CD8-positive, alpha-beta memory T cell (primary cell): Measurements from ENCODE around the gene IPO8. TPM values are rescaled to one million over a fixed set of nuclear protein-coding genes. Genes with fewer than 3 reads are reported as not detected.

Experiments used
- CTCF ChIA-PET: fragments of 350-600 bp; sonication (Branson Sonifier 250); formaldehyde crosslinking; loops from one replicate; lab custom pipeline; 2021; ENCODE audit warnings: antibody characterized with exemption; lab: Charles Lee
- POLR2A ChIA-PET: fragments of 350-600 bp; sonication (Branson Sonifier 250); formaldehyde crosslinking; loops from one replicate; lab custom pipeline; 2021; ENCODE audit warnings: antibody characterized with exemption; lab: Charles Lee
- DNase-seq, 5 donors: peaks; one replicate each; pipeline versions ENCODE4 v3.0.0 to v3.0.0-alpha.2; 2020 to 2022; ENCODE audit warnings: mixed read lengths in 1 of 5
- H3K27ac ChIP-seq: one replicate; pipeline ENCODE4 v1.7.0; 2013; ENCODE audit warnings: low read depth, mild to moderate bottlenecking, low read length, moderate library complexity
- H3K27me3 ChIP-seq: 2 replicates; pipeline ENCODE4 v1.7.0; 2013; ENCODE audit warnings: low read length, mild to moderate bottlenecking; ENCODE audit not compliant: insufficient read depth, poor library complexity, severe bottlenecking
- H3K36me3 ChIP-seq: 2 replicates; pipeline ENCODE4 v1.7.0; 2013; ENCODE audit warnings: mild to moderate bottlenecking, low read length, moderate library complexity; ENCODE audit not compliant: insufficient read depth
- H3K4me1 ChIP-seq: 2 replicates; pipeline ENCODE4 v1.7.0; 2013; ENCODE audit warnings: mild to moderate bottlenecking, low read length, moderate library complexity; ENCODE audit not compliant: insufficient read depth
- H3K4me3 ChIP-seq: 2 replicates; pipeline ENCODE4 v1.7.0; 2013; ENCODE audit warnings: mild to moderate bottlenecking, low read length
- H3K9me3 ChIP-seq: 2 replicates; pipeline ENCODE4 v1.7.0; 2013; ENCODE audit warnings: mild to moderate bottlenecking, low read length
- H3K27ac Mint-ChIP-seq, 8 donors: one replicate each; pipeline ENCODE4 v1.8.0; 2020 to 2021; ENCODE audit warnings: mixed read lengths in 8 of 8, mild to moderate bottlenecking in 6 of 8, inconsistent platforms in 3 of 8, moderate library complexity in 3 of 8
- H3K27me3 Mint-ChIP-seq, 2 donors: one replicate each; pipeline ENCODE4 v1.8.0; 2020 to 2021; ENCODE audit warnings: mixed read lengths in 2 of 2, mild to moderate bottlenecking in 1 of 2, moderate library complexity in 1 of 2
- H3K36me3 Mint-ChIP-seq, 3 donors: one replicate each; pipeline ENCODE4 v1.8.0; 2020 to 2021; ENCODE audit warnings: mixed read lengths in 3 of 3, inconsistent platforms in 1 of 3, mild to moderate bottlenecking in 1 of 3
- H3K4me1 Mint-ChIP-seq, 3 donors: one replicate each; pipeline ENCODE4 v1.8.0; 2020 to 2021; ENCODE audit warnings: mixed read lengths in 3 of 3, inconsistent platforms in 1 of 3, mild to moderate bottlenecking in 1 of 3
- H3K4me3 Mint-ChIP-seq, 7 donors: one replicate each; pipeline ENCODE4 v1.8.0; 2020 to 2021; ENCODE audit warnings: mixed read lengths in 7 of 7, mild to moderate bottlenecking in 6 of 7, moderate library complexity in 4 of 7, inconsistent platforms in 2 of 7
- H3K9me3 Mint-ChIP-seq, 5 donors: one replicate each; pipeline ENCODE4 v1.8.0; 2020 to 2022; ENCODE audit warnings: mixed read lengths in 5 of 5, mild to moderate bottlenecking in 3 of 5, moderate library complexity in 2 of 5, inconsistent platforms in 1 of 5
- polyA plus RNA-seq: library from polyadenylated mRNA; unstranded; fragments of 300-500 nt; fragmentation: Illumina TruSeq; gene quantifications from one replicate; pipeline ENCODE4 v1.2.3, GENCODE V29; 2021
- total RNA-seq, 2 experiments: library from RNA; stranded (reverse); gene quantifications; one replicate each; pipeline ENCODE4 v1.2.3, GENCODE V29; 2021

The IPO8 gene
- total and polyA plus RNA-seq, 3 experiments from 2014 or later = 14.8 to 52.9 (median 50.8) TPM

GRCh38 chr12:30726647-30727046 is 31.0 kb upstream of the IPO8 start:
- H3K4me1 Mint-ChIP-seq = peaks cover 6 to 12% (median 7%) of the 10 kb centered on the region in 3 donors
- H3K9me3 Mint-ChIP-seq = no peaks in the 10 kb centered on the region
- ChIA-PET POLR2A (no interaction called here), CTCF (no interaction called here)
- H3K36me3 Mint-ChIP-seq = peaks cover 13 to 83% (median 38%) of the 10 kb centered on the region in 3 donors
- H3K27ac ChIP-seq = no peak overlapping the region
- no peaks in the 10 kb centered on the region for H3K36me3 ChIP-seq
- H3K4me3 ChIP-seq = no peak overlapping the region
- no peak overlapping the region for H3K27ac Mint-ChIP-seq
- DNase-seq = no peak
- no peaks in the 10 kb centered on the region for H3K9me3 ChIP-seq
- H3K27me3 Mint-ChIP-seq = no peaks in the 10 kb centered on the region
- no peak overlapping the region for H3K4me3 Mint-ChIP-seq
- H3K4me1 ChIP-seq = no peaks in the 10 kb centered on the region
- H3K27me3 ChIP-seq = no peaks in the 10 kb centered on the region

GRCh38 chr12:30725739-30726138 is 30.1 kb upstream of the IPO8 start:
- H3K4me3 Mint-ChIP-seq = no peak overlapping the region
- H3K27ac Mint-ChIP-seq = peak overlapping the region in 1 of 8 donors; percentile 71
- H3K4me3 ChIP-seq = no peak overlapping the region
- H3K4me1 Mint-ChIP-seq = peaks cover 6 to 12% (median 7%) of the 10 kb centered on the region in 3 donors
- peaks cover 5% of the 10 kb centered on the region for H3K36me3 ChIP-seq
- H3K27me3 ChIP-seq = no peaks in the 10 kb centered on the region
- H3K4me1 ChIP-seq = no peaks in the 10 kb centered on the region
- no peaks in the 10 kb centered on the region for H3K9me3 Mint-ChIP-seq
- H3K36me3 Mint-ChIP-seq = peaks cover 13 to 82% (median 37%) of the 10 kb centered on the region in 3 donors
- no peak overlapping the region for H3K27ac ChIP-seq
- DNase-seq = no peak
- no peaks in the 10 kb centered on the region for H3K9me3 ChIP-seq
- POLR2A ChIA-PET = no interaction called here
- no peaks in the 10 kb centered on the region for H3K27me3 Mint-ChIP-seq
- CTCF ChIA-PET = interaction anchor here (1.6 kb wide), 1 partner anchor 23 kb away, joined by 3 read pairs; no protein-coding TSS in a partner anchor

- Mint-ChIP-seq H3K27me3 (no peaks in the 10 kb centered on the region), H3K9me3 (no peaks in the 10 kb centered on the region), H3K4me3 (no peak overlapping the region), H3K36me3 (peaks cover 6 to 81% (median 33%) of the 10 kb centered on the region in 3 donors), H3K27ac (no peak overlapping the region), H3K4me1 (no peaks in the 10 kb centered on the region)
- peaks cover 14% of the 10 kb centered on the region for H3K36me3 ChIP-seq
- DNase-seq = no peak
- POLR2A ChIA-PET = no interaction called here
- H3K4me3 ChIP-seq = no peak overlapping the region
- no peak overlapping the region for H3K27ac ChIP-seq
- H3K27me3 ChIP-seq = no peaks in the 10 kb centered on the region
- no peaks in the 10 kb centered on the region for H3K4me1 ChIP-seq
- CTCF ChIA-PET = no interaction called here
- H3K9me3 ChIP-seq = no peaks in the 10 kb centered on the region
Observed at GRCh38 chr12:30719060-30719459, 23.4 kb upstream of the IPO8 start.

GRCh38 chr12:30707613-30708342 is 12.1 kb upstream of the IPO8 start:
- Histone ChIP-seq H3K4me1 (no peaks in the 10 kb centered on the region), H3K9me3 (no peaks in the 10 kb centered on the region), H3K36me3 (no peaks in the 10 kb centered on the region), H3K4me3 (no peak overlapping the region), H3K27ac (no peak overlapping the region), H3K27me3 (no peaks in the 10 kb centered on the region)
- H3K9me3 Mint-ChIP-seq = no peaks in the 10 kb centered on the region
- ChIA-PET POLR2A (interaction anchor here (0.8 kb wide), 1 partner anchor 14 kb away, joined by 3 read pairs; no protein-coding TSS in a partner anchor), CTCF (interaction anchor here (1.2 kb wide), 1 partner anchor 49 kb away, joined by 3 read pairs; no protein-coding TSS in a partner anchor)
- no peak for DNase-seq
- peaks cover 0 to 36% (median 9%) of the 10 kb centered on the region in 3 donors for H3K36me3 Mint-ChIP-seq
- no peak overlapping the region for H3K27ac Mint-ChIP-seq
- H3K4me3 Mint-ChIP-seq = no peak overlapping the region
- H3K27me3 Mint-ChIP-seq = no peaks in the 10 kb centered on the region
- H3K4me1 Mint-ChIP-seq = no peaks in the 10 kb centered on the region

- H3K36me3 ChIP-seq = no peaks in the 10 kb centered on the region
- H3K27me3 Mint-ChIP-seq = no peaks in the 10 kb centered on the region
- H3K9me3 ChIP-seq = no peaks in the 10 kb centered on the region
- no peak for DNase-seq
- H3K27ac Mint-ChIP-seq = no peak overlapping the region
- POLR2A ChIA-PET = no interaction called here
- no peaks in the 10 kb centered on the region for H3K9me3 Mint-ChIP-seq
- H3K4me1 ChIP-seq = no peaks in the 10 kb centered on the region
- no peak overlapping the region for H3K4me3 Mint-ChIP-seq
- CTCF ChIA-PET = no interaction called here
- H3K27ac ChIP-seq = no peak overlapping the region
- peaks cover 0 to 26% (median 6%) of the 10 kb centered on the region in 3 donors for H3K36me3 Mint-ChIP-seq
- no peaks in the 10 kb centered on the region for H3K27me3 ChIP-seq
- no peaks in the 10 kb centered on the region for H3K4me1 Mint-ChIP-seq
- no peak overlapping the region for H3K4me3 ChIP-seq
Observed at GRCh38 chr12:30706476-30706875, 10.8 kb upstream of the IPO8 start.

- Histone ChIP-seq H3K27ac (no peak overlapping the region), H3K4me3 (no peak overlapping the region), H3K4me1 (peaks cover 6% of the 10 kb centered on the region), H3K36me3 (no peaks in the 10 kb centered on the region), H3K9me3 (no peaks in the 10 kb centered on the region), H3K27me3 (no peaks in the 10 kb centered on the region)
- Mint-ChIP-seq H3K4me3 (no peak overlapping the region), H3K27ac (no peak overlapping the region), H3K4me1 (peaks cover 5% of the 10 kb centered on the region in 3 donors), H3K27me3 (no peaks in the 10 kb centered on the region), H3K36me3 (peaks cover 0 to under 1% (median 0%) of the 10 kb centered on the region in 3 donors), H3K9me3 (no peaks in the 10 kb centered on the region)
- POLR2A ChIA-PET = no interaction called here
- CTCF ChIA-PET = no interaction called here
- no peak for DNase-seq
Observed at GRCh38 chr12:30701056-30701455, 5.4 kb upstream of the IPO8 start.

GRCh38 chr12:30700216-30700900 is 4.7 kb upstream of the IPO8 start:
- H3K36me3 ChIP-seq = no peaks in the 10 kb centered on the region
- Mint-ChIP-seq H3K4me1 (peaks cover 9% of the 10 kb centered on the region in 3 donors), H3K9me3 (no peaks in the 10 kb centered on the region), H3K36me3 (peaks cover 0 to 6% (median 0%) of the 10 kb centered on the region in 3 donors), H3K4me3 (peak overlapping the region in 1 of 7 donors; percentile 74), H3K27me3 (no peaks in the 10 kb centered on the region), H3K27ac (no peak overlapping the region)
- ChIA-PET CTCF (no interaction called here), POLR2A (no interaction called here)
- no peaks in the 10 kb centered on the region for H3K27me3 ChIP-seq
- H3K9me3 ChIP-seq = no peaks in the 10 kb centered on the region
- DNase-seq = no peak
- peaks cover 7% of the 10 kb centered on the region for H3K4me1 ChIP-seq
- no peak overlapping the region for H3K27ac ChIP-seq
- no peak overlapping the region for H3K4me3 ChIP-seq

- Histone ChIP-seq H3K4me1 (peaks cover 21% of the 10 kb centered on the region), H3K4me3 (no peak overlapping the region), H3K9me3 (no peaks in the 10 kb centered on the region), H3K36me3 (no peaks in the 10 kb centered on the region), H3K27ac (no peak overlapping the region), H3K27me3 (no peaks in the 10 kb centered on the region)
- Mint-ChIP-seq H3K27ac (peak overlapping the region in 1 of 8 donors; percentile 15), H3K4me3 (peak overlapping the region in 2 of 7 donors; percentile 70 to 79), H3K36me3 (peaks cover 0 to 11% (median 0%) of the 10 kb centered on the region in 3 donors), H3K27me3 (no peaks in the 10 kb centered on the region), H3K4me1 (peaks cover 27 to 28% (median 27%) of the 10 kb centered on the region in 3 donors), H3K9me3 (no peaks in the 10 kb centered on the region)
- ChIA-PET CTCF (no interaction called here), POLR2A (no interaction called here)
- no peak for DNase-seq
Observed at GRCh38 chr12:30698346-30698745, 2.7 kb upstream of the IPO8 start.
